PC-3 (cell line): ENCODE results near the gene OR10J1.

Experiments
- EZH2phosphoT487 ChIP-seq: fragments of 300-600 bp; sonication (generic); IDR thresholded peaks from 2 replicates; pipeline ENCODE4 v1.6.1; 2018; ENCODE audit warnings: mild to moderate bottlenecking, antibody characterized with exemption, low read length, borderline replicate concordance
- TF ChIP-seq, protein P1 (sequence below): fragments of 300-600 bp; sonication (generic); conservative IDR thresholded peaks from 2 replicates; pipeline ENCODE4 v1.5.1; 2017; ENCODE audit warnings: antibody characterized with exemption, low read depth, mild to moderate bottlenecking, low read length

GRCh38 chr1:159431904-159432303, 7.6 kb upstream of the OR10J1 start, which contains the start of gene OR10J4:
- TF ChIP-seq EZH2phosphoT487 = no peak
- TF ChIP-seq, protein P1, sequence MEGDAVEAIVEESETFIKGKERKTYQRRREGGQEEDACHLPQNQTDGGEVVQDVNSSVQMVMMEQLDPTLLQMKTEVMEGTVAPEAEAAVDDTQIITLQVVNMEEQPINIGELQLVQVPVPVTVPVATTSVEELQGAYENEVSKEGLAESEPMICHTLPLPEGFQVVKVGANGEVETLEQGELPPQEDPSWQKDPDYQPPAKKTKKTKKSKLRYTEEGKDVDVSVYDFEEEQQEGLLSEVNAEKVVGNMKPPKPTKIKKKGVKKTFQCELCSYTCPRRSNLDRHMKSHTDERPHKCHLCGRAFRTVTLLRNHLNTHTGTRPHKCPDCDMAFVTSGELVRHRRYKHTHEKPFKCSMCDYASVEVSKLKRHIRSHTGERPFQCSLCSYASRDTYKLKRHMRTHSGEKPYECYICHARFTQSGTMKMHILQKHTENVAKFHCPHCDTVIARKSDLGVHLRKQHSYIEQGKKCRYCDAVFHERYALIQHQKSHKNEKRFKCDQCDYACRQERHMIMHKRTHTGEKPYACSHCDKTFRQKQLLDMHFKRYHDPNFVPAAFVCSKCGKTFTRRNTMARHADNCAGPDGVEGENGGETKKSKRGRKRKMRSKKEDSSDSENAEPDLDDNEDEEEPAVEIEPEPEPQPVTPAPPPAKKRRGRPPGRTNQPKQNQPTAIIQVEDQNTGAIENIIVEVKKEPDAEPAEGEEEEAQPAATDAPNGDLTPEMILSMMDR = no peak
